ENCODE results near the gene PARVB.
A peak's percentile ranks its signal among the peaks of the same experiment; 100 is the strongest.

GRCh38 chr22:43993072-43993760 is 30.9 kb upstream of the PARVB start:
- TF ChIP-seq CTCF (conservative IDR thresholded peaks at IDR 0.05 in 1 of 2, IDR thresholded peaks at IDR 0.05 in 1 of 2; ENCODE audit: low read depth in 1 of 2, low read length in 2 of 2) (peak; percentile 95 to 97), EZH2 (IDR thresholded peaks at IDR 0.05; ENCODE audit: low read length, missing control alignments) (no peak)
